Suprapubic skin (tissue), 2 donors: ENCODE measurements around the gene PDGFRB.

Experiments used
- EP300 ChIP-seq: sonication (generic); formaldehyde crosslinking; IDR thresholded peaks from one replicate; pipeline ENCODE4 v1.6.1; 2017; ENCODE audit warnings: antibody characterized with exemption
- POLR2A ChIP-seq, 2 donors: fragments of 450-650 bp; IDR thresholded peaks; one replicate each; pipeline ENCODE4 v1.6.1; 2017; ENCODE audit warnings: antibody characterized with exemption in 2 of 2, mild to moderate bottlenecking in 2 of 2, moderate library complexity in 2 of 2

GRCh38 chr5:150103678-150104549 is 51.7 kb downstream of the PDGFRB start:
- TF ChIP-seq EP300 (no peak), POLR2A (IDR thresholded peaks at IDR 0.05) (no peak)
